Gastroesophageal sphincter (tissue), 3 donors: ENCODE data around the gene HS6ST2.

ENCODE experiments used
- CTCF ChIP-seq, 4 experiments: fragments of 200-600 bp in 2 of 4; fragments of 450-650 bp in 2 of 4; sonication (generic) in 1 of 4; IDR thresholded peaks; one replicate each; pipeline ENCODE4 v1.5.1; 2017 to 2019; ENCODE audit warnings: antibody characterized with exemption in 4 of 4, mild to moderate bottlenecking in 2 of 4, moderate library complexity in 2 of 4
- POLR2A ChIP-seq, 2 donors: fragments of 450-650 bp; IDR thresholded peaks; one replicate each; pipeline ENCODE4 v1.6.1; 2017; ENCODE audit warnings: antibody characterized with exemption in 2 of 2, mild to moderate bottlenecking in 2 of 2, moderate library complexity in 1 of 2

- no peak for TF ChIP-seq CTCF (IDR thresholded peaks at IDR 0.05)
- TF ChIP-seq POLR2A (IDR thresholded peaks at IDR 0.05): no peak
Observed at GRCh38 chrX:132623942-132624341, 334.5 kb downstream of the HS6ST2 start.
